NCI-H128 (cell line): ENCODE data around the gene TXK.

Source experiments
- DNase-seq: peaks from one replicate; lab custom pipeline; 2025; ENCODE audit not compliant: unreplicated experiment; lab: John Stamatoyannopoulos, UW

The TXK gene

DNA sequence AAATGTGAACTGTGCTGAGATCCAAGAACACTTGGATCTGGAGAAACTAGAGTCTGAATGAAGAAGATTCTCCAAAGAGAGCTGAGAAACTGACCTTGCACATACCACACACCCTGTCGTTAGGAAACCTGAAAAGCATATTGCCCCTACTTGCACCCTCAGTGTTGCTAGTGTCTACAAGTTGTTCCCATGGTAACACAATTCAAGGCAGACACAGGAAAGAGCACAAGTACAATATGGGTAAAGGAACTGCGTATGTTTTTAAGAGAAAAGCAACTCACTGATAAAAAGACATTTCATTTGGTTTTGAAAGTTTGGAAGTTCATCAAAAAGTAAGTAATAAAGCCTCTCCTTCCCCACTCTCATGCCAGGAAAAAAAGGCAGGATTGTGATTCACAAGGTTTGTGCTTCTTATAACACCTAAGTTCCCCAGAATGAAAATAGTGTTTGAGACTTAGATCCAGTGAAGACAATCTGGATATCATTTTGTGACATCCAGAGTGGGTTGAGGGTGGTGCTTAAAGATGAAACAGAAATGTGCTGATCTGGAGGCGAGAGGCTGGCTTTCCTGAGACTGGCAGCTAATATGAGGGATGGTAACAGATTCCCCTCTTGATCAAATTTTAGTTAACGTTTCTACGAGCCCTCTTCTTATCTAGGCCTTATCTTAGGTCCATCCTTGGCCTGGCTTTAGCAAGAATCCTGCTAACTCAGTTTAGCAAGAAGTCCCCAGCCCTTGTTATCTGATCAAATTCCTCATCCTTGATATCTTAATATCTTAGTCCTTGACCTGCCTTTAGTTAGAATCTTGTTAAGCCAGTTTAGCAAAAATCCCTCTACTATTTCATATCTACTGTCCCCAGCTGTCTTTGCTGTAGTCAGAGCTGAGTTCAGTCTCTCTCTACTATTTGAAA, 75.2 kb downstream of the TXK start:
- DNase-seq: no peak

DNA sequence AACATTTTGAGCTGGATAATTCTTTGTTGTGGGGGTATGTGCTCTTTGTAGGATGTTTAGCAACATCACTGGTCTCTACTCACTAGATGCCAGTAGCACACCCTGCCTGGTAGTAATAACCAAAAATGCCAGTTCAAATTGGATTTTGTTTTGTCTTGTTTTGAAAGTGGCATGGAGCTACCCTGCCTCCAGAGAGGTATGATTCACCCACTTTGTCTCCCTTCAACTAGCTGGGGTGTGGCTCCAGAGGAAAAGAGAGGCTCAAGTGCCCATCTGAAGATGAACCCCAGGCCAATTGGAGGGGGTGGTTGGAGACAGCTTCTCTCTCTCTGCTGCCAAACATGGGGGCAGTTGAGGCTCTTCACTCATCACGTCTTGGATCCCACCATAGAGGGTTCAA, 83.0 kb downstream of the TXK start:
- DNase-seq: no peak

DNA sequence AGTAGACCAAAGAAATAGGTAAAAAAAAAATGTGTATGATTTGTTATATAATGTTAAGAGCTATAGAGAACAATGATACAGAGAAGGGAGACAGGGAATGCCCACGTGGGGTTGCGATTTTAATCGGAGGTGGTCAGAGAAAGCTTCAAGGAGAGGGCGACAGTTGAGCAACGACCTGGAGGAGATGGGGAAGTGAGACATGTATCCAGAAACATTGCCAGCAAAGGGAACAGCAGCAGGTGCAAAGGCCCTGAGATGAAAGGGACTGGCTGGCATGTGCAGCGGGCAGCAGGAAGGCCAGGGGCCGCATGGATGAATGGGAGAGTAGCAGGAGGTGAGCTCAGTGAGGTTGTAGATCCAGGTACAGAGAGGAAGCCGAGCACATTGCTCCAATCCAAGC, 84.6 kb downstream of the TXK start:
- DNase-seq: no peak

DNA sequence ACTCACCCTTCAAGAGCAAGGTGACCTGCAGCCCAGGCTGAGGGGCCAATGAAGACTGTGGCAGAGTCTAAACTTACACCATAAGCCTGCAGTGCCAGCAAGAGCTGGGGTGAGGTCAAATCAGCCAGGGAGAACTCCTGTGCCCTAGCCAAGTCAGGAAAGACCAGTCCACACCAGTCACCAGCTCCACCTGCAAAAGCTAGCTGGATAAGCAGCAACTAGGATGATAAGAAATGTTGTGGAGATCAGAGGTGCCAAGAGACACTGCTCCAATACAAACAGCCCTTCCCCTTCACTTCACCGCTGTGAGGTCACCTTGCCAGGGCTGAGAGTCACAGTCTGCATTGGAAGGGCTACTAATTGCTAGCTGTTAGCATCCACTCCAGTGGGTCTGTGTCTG, 86.2 kb downstream of the TXK start:
- no peak for DNase-seq

- DNase-seq: no peak
These were observed 86.6 kb downstream of the TXK start for GRCh38 chr4:48047421-48047844.

DNA sequence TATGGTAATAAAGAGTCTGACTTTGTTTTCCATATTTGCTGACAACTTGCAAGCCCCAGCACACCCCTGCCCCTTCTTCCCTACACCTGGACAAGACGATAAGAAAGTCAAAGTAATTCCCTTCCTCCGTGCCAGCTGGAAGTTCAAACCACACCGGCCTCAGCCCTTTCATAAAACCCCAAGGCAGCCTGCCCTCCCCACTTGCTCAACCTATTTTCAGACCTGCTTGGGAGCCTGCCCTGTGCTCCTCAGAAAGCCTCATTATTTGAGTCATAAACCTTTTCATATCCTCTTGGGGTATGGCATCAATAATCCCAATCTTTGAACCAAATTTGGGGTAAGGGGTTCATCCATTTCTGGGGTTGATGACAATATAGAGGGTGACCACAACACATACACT, 88.0 kb downstream of the TXK start:
- DNase-seq: no peak

DNA sequence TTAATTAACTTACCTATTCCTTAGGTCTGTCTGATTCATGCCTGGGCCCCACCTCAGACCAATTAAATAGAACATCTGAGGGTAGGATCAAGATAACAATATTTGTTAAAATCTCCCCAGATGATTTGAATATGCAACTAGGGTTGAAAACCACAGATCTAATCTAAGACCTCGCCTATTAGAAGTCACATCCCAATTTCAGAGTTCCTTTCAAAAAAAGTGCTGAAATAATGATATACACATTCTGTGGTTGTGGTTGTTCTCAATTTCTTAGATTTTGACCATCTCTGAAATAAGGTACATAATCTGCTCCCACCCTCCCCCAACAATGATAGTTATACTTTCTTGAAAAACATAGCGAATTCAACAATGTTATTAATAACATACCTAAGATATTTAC, 89.8 kb downstream of the TXK start:
- no peak for DNase-seq

- no peak for DNase-seq
These were observed 90.5 kb downstream of the TXK start for GRCh38 chr4:48043504-48043903.

DNA sequence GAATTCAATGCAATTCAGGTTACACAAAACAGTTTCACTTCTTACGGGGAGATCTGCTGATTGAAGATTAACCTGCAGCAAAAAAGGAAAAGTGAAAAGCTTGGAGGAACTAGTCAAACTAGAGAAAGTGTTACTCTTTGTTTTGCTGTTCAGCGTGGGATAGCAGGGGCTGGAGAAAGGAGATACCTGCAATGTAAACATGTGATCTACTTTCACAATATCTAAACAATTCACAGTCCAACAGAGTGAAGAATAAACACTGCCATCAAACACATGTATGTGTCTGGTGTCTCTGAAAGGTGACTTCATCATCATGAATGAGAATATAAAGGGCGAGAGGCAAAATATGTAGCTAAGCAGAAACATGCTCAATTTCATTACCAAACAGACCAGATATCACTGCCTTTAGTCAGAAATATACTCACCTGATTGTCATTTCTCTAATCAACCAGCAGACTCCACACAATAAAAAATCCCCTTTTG, 91.0 kb downstream of the TXK start:
- DNase-seq: no peak

DNA sequence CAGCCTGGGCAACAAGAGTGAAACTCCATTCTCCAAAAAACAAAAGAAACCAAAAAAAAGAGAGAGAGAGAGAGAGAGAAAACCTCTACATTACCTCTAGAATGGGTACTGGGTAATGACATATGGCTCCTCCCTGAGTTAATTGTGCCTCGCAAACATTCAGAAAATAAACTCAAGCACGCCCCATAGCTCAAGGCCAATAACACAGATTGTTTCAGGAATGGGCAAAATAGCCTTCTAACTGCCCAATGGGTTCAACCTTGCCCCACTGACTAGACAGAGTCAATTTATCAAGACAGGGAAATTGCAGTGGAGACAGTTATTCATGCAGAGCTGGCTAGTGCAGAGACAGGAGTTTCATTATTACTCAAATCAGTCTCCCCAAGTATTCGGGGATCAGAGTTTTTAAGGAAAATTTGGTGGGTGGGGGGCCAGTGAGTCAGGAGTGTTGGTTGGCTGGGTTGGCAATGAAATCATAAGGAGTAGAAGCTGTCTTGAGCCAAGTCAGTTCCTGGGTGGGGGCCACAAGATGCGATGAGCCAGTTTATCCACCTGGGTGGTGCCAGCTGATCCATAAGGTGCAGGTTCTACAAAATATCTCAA, 92.4 kb downstream of the TXK start:
- DNase-seq: no peak

DNA sequence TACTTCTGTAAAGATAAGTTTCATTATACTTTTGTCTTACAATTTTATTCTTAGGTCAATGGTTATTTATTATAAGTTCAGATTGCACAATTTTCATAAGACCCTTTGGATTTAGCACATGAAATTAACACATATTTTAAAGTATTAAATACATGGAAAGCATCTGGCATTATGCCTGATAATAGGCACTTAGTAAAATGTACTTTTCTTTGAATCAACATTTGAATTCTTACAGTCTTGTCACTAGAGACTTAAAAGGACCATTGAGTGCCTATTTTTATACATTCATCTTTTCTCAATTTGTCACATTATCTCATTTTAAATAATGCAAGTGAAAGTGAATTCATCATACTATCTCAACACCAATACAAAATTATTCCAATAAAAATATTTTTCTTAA, 94.5 kb downstream of the TXK start:
- no peak for DNase-seq

DNA sequence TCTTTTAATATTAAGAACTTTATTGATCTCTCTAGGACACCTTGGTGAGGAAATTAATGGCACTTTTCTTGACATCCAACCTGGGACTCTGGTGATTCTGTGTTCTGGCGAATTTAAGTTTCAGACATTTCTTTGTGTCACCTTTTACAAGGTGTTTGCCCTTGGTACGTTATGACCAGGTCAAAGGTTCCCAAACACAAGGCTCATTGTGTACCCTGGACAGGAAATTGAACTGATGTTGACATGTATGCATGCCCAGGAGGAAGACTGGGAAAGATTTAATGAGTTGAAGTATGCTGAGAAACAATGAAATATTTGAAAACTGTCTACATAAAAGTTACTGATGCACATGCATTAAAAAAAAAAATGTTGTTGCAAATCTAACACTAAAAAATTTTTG, 95.4 kb downstream of the TXK start:
- DNase-seq: no peak

GRCh38 chr4:48037117-48037462, 97.0 kb downstream of the TXK start:
- no peak for DNase-seq

GRCh38 chr4:48035952-48036351, 98.1 kb downstream of the TXK start:
- DNase-seq: no peak

GRCh38 chr4:48033825-48034413, 100.1 kb downstream of the TXK start:
- no peak for DNase-seq

GRCh38 chr4:48033412-48033811, 100.6 kb downstream of the TXK start:
- DNase-seq: no peak

GRCh38 chr4:48032721-48033120, 101.3 kb downstream of the TXK start:
- DNase-seq: no peak

- no peak for DNase-seq
These were observed 102.1 kb downstream of the TXK start for GRCh38 chr4:48031802-48032525.

DNA sequence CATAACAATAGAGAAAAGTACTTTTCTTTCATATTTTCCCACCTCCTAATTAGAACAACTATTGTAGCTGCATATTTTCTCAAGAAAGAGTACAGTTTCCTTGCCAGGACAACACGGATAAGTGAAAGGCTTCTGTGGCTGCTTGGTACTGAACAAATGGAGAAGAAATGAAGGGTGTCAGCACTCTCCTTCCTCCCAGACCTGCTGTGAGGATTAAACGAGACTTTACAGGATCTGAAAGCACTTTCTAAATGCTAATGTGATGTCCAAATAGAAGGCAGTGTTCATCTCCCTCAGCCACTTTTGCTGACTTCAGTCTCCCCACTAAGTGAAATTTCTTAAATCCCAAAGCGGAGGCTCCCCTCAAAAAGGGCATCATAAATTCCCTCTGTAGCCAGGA, 103.6 kb downstream of the TXK start:
- DNase-seq: no peak

DNA sequence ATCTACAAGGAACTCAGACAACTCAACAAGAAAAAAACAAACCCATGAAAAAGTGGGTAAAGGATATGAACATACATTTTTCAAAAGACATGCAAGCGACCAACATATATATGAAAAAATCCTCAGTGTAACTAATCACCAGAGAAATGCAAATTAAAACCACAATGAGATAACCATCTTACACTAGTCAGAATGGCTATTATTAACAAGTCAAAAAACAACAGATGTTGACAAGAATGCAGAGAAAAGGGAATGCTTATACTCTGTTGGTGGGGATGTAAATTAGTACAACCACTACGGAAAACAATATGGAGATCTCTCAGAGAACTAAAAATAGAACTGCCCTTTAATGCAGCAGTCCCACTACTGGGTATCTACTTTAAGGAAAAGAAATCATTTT, 105.4 kb downstream of the TXK start:
- DNase-seq: no peak

GRCh38 chr4:48027653-48028052, 106.4 kb downstream of the TXK start:
- no peak for DNase-seq

DNA sequence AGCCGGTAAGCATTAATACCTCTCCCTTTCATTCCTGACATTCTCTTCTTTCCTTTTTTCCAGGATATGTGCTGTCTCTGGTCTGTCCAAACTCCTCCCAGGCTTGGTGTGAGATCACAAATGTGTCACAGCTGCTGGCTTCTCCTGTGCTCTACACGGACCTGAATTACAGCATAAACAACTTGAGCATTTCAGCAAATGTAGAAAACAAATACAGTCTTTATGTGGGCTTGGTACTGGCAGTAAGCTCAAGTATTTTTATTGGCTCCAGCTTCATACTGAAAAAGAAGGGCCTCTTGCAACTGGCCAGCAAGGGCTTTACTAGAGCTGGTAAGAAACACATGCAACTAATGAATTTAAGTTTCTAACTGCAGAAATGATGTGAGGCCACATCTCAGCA, 109.0 kb downstream of the TXK start:
- no peak for DNase-seq
